ENCODE data around the gene TMPRSS7.

The TMPRSS7 gene

DNA sequence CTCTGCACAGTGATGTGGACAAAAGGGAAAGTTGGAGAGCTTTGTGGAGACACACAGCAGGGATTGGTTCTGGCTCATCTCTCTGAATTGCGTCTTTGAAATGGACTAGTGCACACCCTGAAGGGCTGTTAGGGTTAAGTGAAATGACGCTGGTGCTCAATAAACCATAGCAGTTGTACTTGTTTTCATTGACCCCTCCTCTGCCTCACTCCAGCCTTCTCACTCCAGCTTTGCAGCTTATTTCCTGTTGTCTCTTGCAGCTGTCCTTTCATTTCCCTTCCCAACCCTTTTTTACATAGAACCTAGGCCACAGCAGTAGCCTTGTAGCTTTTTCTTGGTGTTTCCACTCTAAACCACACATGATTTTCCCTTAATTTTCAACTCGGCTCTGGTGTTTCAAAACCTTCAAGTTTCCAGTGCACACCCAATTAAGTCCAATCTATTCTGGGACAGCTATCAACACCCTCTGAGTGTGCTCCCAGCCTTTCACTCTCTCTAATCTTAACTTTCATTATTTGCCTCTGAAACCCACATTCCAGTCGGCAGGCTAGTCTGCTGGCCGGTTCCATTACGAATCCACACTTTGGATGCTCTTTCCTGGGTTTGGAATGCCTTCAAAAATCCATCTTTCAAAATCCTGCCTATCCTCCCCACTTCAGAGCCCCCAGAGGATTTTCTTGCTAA, 58.1 kb downstream of the TMPRSS7 start:
- Histone ChIP-seq H3K9me3 (ENCODE audit: control insufficient read depth in 2 of 2, low read length in 2 of 2) (peaks cover 0 to 2% of the 10 kb centered on the region in 2 donors), H3K4me3 (ENCODE audit: low read length in 2 of 2) (peak overlapping the region in 1 of 2 donors; percentile 9), H3K4me1 (ENCODE audit: control insufficient read depth in 2 of 2, insufficient read depth in 2 of 2, low read length in 2 of 2) (peaks cover 33 to 68% of the 10 kb centered on the region in 2 donors), H3K27ac (ENCODE audit: low read depth in 2 of 2, low read length in 2 of 2) (peak overlapping the region; percentile 80 to 85), H3K27me3 (ENCODE audit: control insufficient read depth in 2 of 2, insufficient read depth in 2 of 2, low read length in 2 of 2) (no peaks in the 10 kb centered on the region), H3K9ac (ENCODE audit: low read depth in 1 of 2, low read length in 2 of 2) (peak overlapping the region; percentile 37 to 48), H3K36me3 (ENCODE audit: control insufficient read depth in 2 of 2, insufficient read depth in 2 of 2, low read length in 2 of 2) (peaks cover 0 to 3% of the 10 kb centered on the region in 2 donors)

- H3K27me3 ChIP-seq (ENCODE audit: control insufficient read depth in 2 of 2, insufficient read depth in 2 of 2, low read length in 2 of 2) = no peaks in the 10 kb centered on the region
- peaks cover 32 to 67% of the 10 kb centered on the region in 2 donors for H3K4me1 ChIP-seq (ENCODE audit: control insufficient read depth in 2 of 2, insufficient read depth in 2 of 2, low read length in 2 of 2)
- H3K9me3 ChIP-seq (ENCODE audit: control insufficient read depth in 2 of 2, low read length in 2 of 2) = peaks cover 0 to 2% of the 10 kb centered on the region in 2 donors
- peak overlapping the region; percentile 80 to 85 for H3K27ac ChIP-seq (ENCODE audit: low read depth in 2 of 2, low read length in 2 of 2)
- H3K4me3 ChIP-seq (ENCODE audit: low read length in 2 of 2) = peak overlapping the region in 1 of 2 donors; percentile 9
- H3K36me3 ChIP-seq (ENCODE audit: control insufficient read depth in 2 of 2, insufficient read depth in 2 of 2, low read length in 2 of 2) = peaks cover 0 to 3% of the 10 kb centered on the region in 2 donors
- peak overlapping the region in 1 of 2 donors; percentile 37 for H3K9ac ChIP-seq (ENCODE audit: low read depth in 1 of 2, low read length in 2 of 2)
These were observed 58.6 kb downstream of the TMPRSS7 start for GRCh38 chr3:112093180-112093522.

DNA sequence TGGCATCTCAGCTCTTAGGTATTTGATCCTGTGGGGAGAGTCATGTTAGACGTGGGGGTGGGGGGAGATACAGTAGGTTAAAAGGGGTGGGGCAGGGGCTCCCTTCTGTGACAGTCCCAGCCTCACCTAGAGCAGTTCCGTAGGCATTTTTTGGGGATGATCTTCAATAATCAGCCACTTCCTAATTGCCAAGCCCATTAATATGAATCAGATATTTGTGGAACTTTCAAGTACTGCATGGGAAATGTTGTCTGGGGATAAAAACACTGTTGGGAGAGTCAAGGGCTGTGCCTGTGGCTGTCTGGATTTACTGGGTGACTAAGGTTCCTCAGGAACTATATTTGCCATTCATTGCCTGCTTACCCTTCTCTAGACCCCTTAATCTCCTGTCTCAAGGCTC, 61.2 kb downstream of the TMPRSS7 start:
- Histone ChIP-seq H3K4me1 (ENCODE audit: control insufficient read depth in 2 of 2, insufficient read depth in 2 of 2, low read length in 2 of 2) (peaks cover 17 to 44% of the 10 kb centered on the region in 2 donors), H3K27me3 (ENCODE audit: control insufficient read depth in 2 of 2, insufficient read depth in 2 of 2, low read length in 2 of 2) (no peaks in the 10 kb centered on the region), H3K36me3 (ENCODE audit: control insufficient read depth in 2 of 2, insufficient read depth in 2 of 2, low read length in 2 of 2) (peaks cover 0 to 3% of the 10 kb centered on the region in 2 donors), H3K4me3 (ENCODE audit: low read length in 2 of 2) (no peak overlapping the region), H3K27ac (ENCODE audit: low read depth in 2 of 2, low read length in 2 of 2) (peak overlapping the region in 1 of 2 donors; percentile 2), H3K9ac (ENCODE audit: low read depth in 1 of 2, low read length in 2 of 2) (no peak overlapping the region), H3K9me3 (ENCODE audit: control insufficient read depth in 2 of 2, low read length in 2 of 2) (peaks cover 0 to 2% of the 10 kb centered on the region in 2 donors)

DNA sequence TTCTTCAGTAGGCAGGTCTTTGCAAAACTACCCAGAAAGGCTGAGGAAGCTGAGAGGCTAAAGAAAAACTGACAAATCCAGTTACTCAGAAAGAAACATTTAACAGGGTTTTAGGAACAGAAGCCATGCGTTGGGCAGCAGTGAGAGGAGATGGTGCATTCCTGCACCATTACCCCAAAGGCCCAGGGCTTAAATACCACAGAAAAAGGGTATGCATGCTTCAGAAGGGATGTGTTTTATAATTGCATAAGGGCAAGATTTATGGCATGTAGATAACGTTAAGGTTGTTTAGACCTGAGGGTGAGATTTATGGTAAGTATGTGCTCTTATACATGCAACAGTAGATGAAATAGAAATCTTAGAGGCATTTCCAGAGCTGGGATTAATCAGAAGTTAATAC, 61.6 kb downstream of the TMPRSS7 start:
- no peak overlapping the region for H3K4me3 ChIP-seq (ENCODE audit: low read length in 2 of 2)
- H3K27ac ChIP-seq (ENCODE audit: low read depth in 2 of 2, low read length in 2 of 2) = peak overlapping the region in 1 of 2 donors; percentile 2
- H3K9me3 ChIP-seq (ENCODE audit: control insufficient read depth in 2 of 2, low read length in 2 of 2) = peaks cover 0 to 2% of the 10 kb centered on the region in 2 donors
- peaks cover 0 to 3% of the 10 kb centered on the region in 2 donors for H3K36me3 ChIP-seq (ENCODE audit: control insufficient read depth in 2 of 2, insufficient read depth in 2 of 2, low read length in 2 of 2)
- H3K9ac ChIP-seq (ENCODE audit: low read depth in 1 of 2, low read length in 2 of 2) = no peak overlapping the region
- H3K27me3 ChIP-seq (ENCODE audit: control insufficient read depth in 2 of 2, insufficient read depth in 2 of 2, low read length in 2 of 2) = no peaks in the 10 kb centered on the region
- peaks cover 14 to 40% of the 10 kb centered on the region in 2 donors for H3K4me1 ChIP-seq (ENCODE audit: control insufficient read depth in 2 of 2, insufficient read depth in 2 of 2, low read length in 2 of 2)

DNA sequence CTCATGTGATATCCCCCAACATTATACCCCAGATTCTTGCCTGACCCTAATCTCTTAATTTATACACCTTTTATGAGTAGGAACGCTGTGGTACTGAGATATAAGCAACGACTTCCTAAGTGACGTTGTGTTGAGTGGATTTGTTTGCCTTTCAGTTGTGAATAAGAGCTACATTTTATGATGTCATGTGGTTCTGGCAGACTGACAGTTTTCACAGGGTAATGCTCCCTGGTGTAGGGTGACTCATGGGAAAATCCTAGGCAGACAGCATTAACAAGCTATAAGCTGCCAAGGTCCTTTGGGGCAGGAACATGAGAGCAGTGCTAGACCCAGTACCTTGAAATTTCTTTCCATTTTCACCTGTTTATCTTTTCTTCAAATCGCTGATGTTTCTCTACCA, 62.8 kb downstream of the TMPRSS7 start:
- H3K4me3 ChIP-seq (ENCODE audit: low read length in 2 of 2) = no peak overlapping the region
- peaks cover 0 to 2% of the 10 kb centered on the region in 2 donors for H3K9me3 ChIP-seq (ENCODE audit: control insufficient read depth in 2 of 2, low read length in 2 of 2)
- H3K27ac ChIP-seq (ENCODE audit: low read depth in 2 of 2, low read length in 2 of 2) = peak overlapping the region in 1 of 2 donors; percentile 60
- no peaks in the 10 kb centered on the region for H3K27me3 ChIP-seq (ENCODE audit: control insufficient read depth in 2 of 2, insufficient read depth in 2 of 2, low read length in 2 of 2)
- peaks cover 11 to 29% of the 10 kb centered on the region in 2 donors for H3K4me1 ChIP-seq (ENCODE audit: control insufficient read depth in 2 of 2, insufficient read depth in 2 of 2, low read length in 2 of 2)
- H3K36me3 ChIP-seq (ENCODE audit: control insufficient read depth in 2 of 2, insufficient read depth in 2 of 2, low read length in 2 of 2) = peaks cover 0 to 3% of the 10 kb centered on the region in 2 donors
- H3K9ac ChIP-seq (ENCODE audit: low read depth in 1 of 2, low read length in 2 of 2) = no peak overlapping the region

GRCh38 chr3:112101916-112102315, 67.4 kb downstream of the TMPRSS7 start:
- Histone ChIP-seq H3K27me3 (ENCODE audit: control insufficient read depth in 2 of 2, insufficient read depth in 2 of 2, low read length in 2 of 2) (no peaks in the 10 kb centered on the region), H3K4me1 (ENCODE audit: control insufficient read depth in 2 of 2, insufficient read depth in 2 of 2, low read length in 2 of 2) (peaks cover 0 to 10% of the 10 kb centered on the region in 2 donors), H3K4me3 (ENCODE audit: low read length in 2 of 2) (no peak overlapping the region), H3K36me3 (ENCODE audit: control insufficient read depth in 2 of 2, insufficient read depth in 2 of 2, low read length in 2 of 2) (peaks cover 10 to 12% of the 10 kb centered on the region in 2 donors), H3K9me3 (ENCODE audit: control insufficient read depth in 2 of 2, low read length in 2 of 2) (no peaks in the 10 kb centered on the region), H3K27ac (ENCODE audit: low read depth in 2 of 2, low read length in 2 of 2) (no peak overlapping the region), H3K9ac (ENCODE audit: low read depth in 1 of 2, low read length in 2 of 2) (no peak overlapping the region)

DNA sequence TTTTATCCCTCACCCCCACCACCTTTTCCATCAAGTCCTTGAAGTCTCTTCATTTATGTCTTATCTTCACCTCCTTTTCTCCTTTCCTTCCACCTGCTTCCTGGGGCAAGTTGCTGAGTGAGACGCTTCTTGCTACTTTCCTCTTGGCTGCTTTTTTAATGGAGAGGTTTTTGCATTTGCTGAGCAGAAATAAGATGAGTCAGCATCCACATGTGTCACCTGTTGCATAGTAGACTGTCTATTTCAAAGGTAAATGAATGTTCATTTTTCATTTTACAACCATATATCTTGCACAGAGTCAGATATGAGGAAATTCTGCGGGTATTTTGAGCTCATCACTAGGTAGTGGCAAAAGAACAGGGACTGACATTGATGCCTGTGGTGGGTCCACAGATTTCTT, 70.2 kb downstream of the TMPRSS7 start:
- Histone ChIP-seq H3K4me3 (ENCODE audit: low read length in 2 of 2) (no peak overlapping the region), H3K36me3 (ENCODE audit: control insufficient read depth in 2 of 2, insufficient read depth in 2 of 2, low read length in 2 of 2) (peaks cover 10 to 16% of the 10 kb centered on the region in 2 donors), H3K9ac (ENCODE audit: low read depth in 1 of 2, low read length in 2 of 2) (no peak overlapping the region), H3K27ac (ENCODE audit: low read depth in 2 of 2, low read length in 2 of 2) (no peak overlapping the region), H3K9me3 (ENCODE audit: control insufficient read depth in 2 of 2, low read length in 2 of 2) (no peaks in the 10 kb centered on the region), H3K4me1 (ENCODE audit: control insufficient read depth in 2 of 2, insufficient read depth in 2 of 2, low read length in 2 of 2) (peaks cover 0 to 3% of the 10 kb centered on the region in 2 donors), H3K27me3 (ENCODE audit: control insufficient read depth in 2 of 2, insufficient read depth in 2 of 2, low read length in 2 of 2) (no peaks in the 10 kb centered on the region)

GRCh38 chr3:112109322-112109721, 74.8 kb downstream of the TMPRSS7 start:
- Histone ChIP-seq H3K4me3 (ENCODE audit: low read length in 2 of 2) (no peak overlapping the region), H3K9ac (ENCODE audit: low read depth in 1 of 2, low read length in 2 of 2) (no peak overlapping the region), H3K27ac (ENCODE audit: low read depth in 2 of 2, low read length in 2 of 2) (no peak overlapping the region), H3K27me3 (ENCODE audit: control insufficient read depth in 2 of 2, insufficient read depth in 2 of 2, low read length in 2 of 2) (no peaks in the 10 kb centered on the region), H3K4me1 (ENCODE audit: control insufficient read depth in 2 of 2, insufficient read depth in 2 of 2, low read length in 2 of 2) (peaks cover 0 to 3% of the 10 kb centered on the region in 2 donors), H3K36me3 (ENCODE audit: control insufficient read depth in 2 of 2, insufficient read depth in 2 of 2, low read length in 2 of 2) (peaks cover 14 to 23% of the 10 kb centered on the region in 2 donors), H3K9me3 (ENCODE audit: control insufficient read depth in 2 of 2, low read length in 2 of 2) (no peaks in the 10 kb centered on the region)

- Histone ChIP-seq H3K27me3 (ENCODE audit: control insufficient read depth in 2 of 2, insufficient read depth in 2 of 2, low read length in 2 of 2) (no peaks in the 10 kb centered on the region), H3K4me3 (ENCODE audit: low read length in 2 of 2) (no peak overlapping the region), H3K36me3 (ENCODE audit: control insufficient read depth in 2 of 2, insufficient read depth in 2 of 2, low read length in 2 of 2) (peaks cover 11 to 25% of the 10 kb centered on the region in 2 donors), H3K9me3 (ENCODE audit: control insufficient read depth in 2 of 2, low read length in 2 of 2) (no peaks in the 10 kb centered on the region), H3K27ac (ENCODE audit: low read depth in 2 of 2, low read length in 2 of 2) (no peak overlapping the region), H3K4me1 (ENCODE audit: control insufficient read depth in 2 of 2, insufficient read depth in 2 of 2, low read length in 2 of 2) (peaks cover 0 to 3% of the 10 kb centered on the region in 2 donors), H3K9ac (ENCODE audit: low read depth in 1 of 2, low read length in 2 of 2) (no peak overlapping the region)
These were observed 77.4 kb downstream of the TMPRSS7 start for GRCh38 chr3:112111785-112112402.

GRCh38 chr3:112114576-112115160, 80.1 kb downstream of the TMPRSS7 start:
- Histone ChIP-seq H3K4me3 (ENCODE audit: low read length in 2 of 2) (no peak overlapping the region), H3K27ac (ENCODE audit: low read depth in 2 of 2, low read length in 2 of 2) (no peak overlapping the region), H3K9ac (ENCODE audit: low read depth in 1 of 2, low read length in 2 of 2) (no peak overlapping the region), H3K27me3 (ENCODE audit: control insufficient read depth in 2 of 2, insufficient read depth in 2 of 2, low read length in 2 of 2) (no peaks in the 10 kb centered on the region), H3K4me1 (ENCODE audit: control insufficient read depth in 2 of 2, insufficient read depth in 2 of 2, low read length in 2 of 2) (peaks cover 0 to 2% of the 10 kb centered on the region in 2 donors), H3K9me3 (ENCODE audit: control insufficient read depth in 2 of 2, low read length in 2 of 2) (no peaks in the 10 kb centered on the region), H3K36me3 (ENCODE audit: control insufficient read depth in 2 of 2, insufficient read depth in 2 of 2, low read length in 2 of 2) (peaks cover 13 to 30% of the 10 kb centered on the region in 2 donors)
